ENCODE data around the gene ALG1L2.
"Not testable (repeated sequence)": the region's sequence is repeated elsewhere in the genome, so short reads cannot be mapped to it uniquely, and the experiment has no call there.

ALG1L2 gene

GRCh38 chr3:130122891-130123775 is 41.5 kb downstream of the ALG1L2 start:
- DNase-seq (ENCODE audit: low spot score); FAIRE-seq: not testable (repeated sequence)

DNA sequence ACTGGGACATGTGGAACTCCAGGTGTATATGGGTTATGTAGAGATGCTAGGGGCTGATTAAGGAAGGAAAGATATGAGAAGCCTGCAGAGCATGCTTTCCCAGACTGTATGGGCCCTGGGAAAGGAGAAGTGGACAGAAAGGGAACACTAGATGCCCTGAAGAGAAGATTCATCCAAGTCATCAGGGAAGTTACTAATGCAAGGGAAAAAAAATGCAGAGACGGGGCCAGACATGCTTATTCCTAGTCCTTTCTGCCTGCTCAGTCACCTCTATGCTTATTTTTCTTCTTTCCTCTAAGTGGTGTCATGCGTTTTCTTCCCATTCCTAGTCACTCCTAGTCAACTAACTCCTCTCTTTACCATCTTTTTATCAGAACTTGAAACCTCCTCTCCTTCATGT is 43.8 kb downstream of the ALG1L2 start:
- FAIRE-seq; DNase-seq (ENCODE audit: low spot score): not testable (repeated sequence)

- not testable (repeated sequence) for DNase-seq (ENCODE audit: low spot score); FAIRE-seq
These were observed 54.7 kb downstream of the ALG1L2 start for GRCh38 chr3:130136337-130136736.

GRCh38 chr3:130137685-130138084 is 56.1 kb downstream of the ALG1L2 start:
- FAIRE-seq; DNase-seq (ENCODE audit: low spot score): not testable (repeated sequence)

DNA sequence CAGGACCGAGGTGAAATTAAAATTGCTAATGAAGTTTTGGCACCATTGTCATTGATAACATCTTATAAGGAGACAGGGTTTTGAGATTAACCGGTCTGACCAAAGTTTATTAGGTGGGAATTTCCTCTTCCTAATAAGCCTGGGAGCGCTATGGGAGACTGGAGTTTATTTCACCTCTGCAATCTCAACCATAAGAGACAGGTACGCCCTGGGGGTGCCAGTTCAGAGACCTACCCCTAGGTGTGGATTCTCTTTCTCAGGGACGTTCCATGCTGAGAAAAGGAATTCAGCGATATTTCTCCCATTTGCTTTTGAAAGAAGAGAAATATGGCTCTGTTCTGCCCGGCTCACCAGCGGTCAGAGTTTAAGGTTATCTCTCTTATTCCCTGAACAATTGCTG is 57.4 kb downstream of the ALG1L2 start:
- not testable (repeated sequence) for FAIRE-seq

DNA sequence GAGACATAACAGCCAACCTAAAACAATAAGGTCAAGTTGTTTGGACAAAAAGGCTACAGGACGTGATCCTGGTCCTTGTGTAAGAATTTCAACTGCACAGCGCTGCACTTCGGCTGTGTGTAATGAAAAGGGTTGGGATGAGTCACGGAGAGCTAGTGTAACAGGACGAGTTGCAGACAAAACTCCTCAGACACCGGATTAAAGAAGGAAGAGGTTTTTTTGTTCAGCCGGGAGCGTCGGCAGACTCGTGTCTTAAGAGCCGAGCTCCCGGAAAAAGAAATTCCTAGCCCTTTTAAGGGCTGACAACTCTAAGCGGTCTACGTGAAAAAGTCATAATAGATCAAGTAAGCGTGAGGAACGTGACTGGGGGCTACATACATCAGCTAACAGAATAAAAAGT is 59.1 kb downstream of the ALG1L2 start:
- not testable (repeated sequence) for FAIRE-seq; DNase-seq (ENCODE audit: low spot score)

More for the DNA sequence above, 57.4 kb downstream of the ALG1L2 start:
- DNase-seq (ENCODE audit: low spot score): not testable (repeated sequence)

- not testable (repeated sequence) for DNase-seq (ENCODE audit: low spot score); FAIRE-seq
These were observed 62.2 kb downstream of the ALG1L2 start for GRCh38 chr3:130143648-130144327.

- DNase-seq (ENCODE audit: low spot score); FAIRE-seq: not testable (repeated sequence)
These were observed 62.7 kb downstream of the ALG1L2 start for GRCh38 chr3:130144328-130144650.

DNA sequence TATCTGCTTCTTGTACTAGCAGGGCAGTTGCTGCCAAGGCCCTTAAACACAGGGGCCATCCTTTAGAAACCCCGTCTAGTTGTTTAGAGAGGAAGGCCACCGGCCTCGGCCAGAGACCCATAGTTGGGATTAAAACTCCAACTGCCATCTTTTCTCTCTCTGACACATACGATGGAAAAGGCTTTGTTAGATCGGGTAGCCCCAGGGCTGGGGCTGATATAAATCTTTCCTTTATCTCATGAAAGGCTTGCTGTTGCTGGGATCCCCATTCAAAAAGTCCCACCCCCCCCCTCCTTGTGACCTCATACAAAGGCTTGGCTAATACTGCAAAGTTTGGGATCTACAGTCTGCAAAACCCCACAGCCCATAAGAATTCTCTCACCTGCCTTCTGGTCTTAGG is 63.8 kb downstream of the ALG1L2 start:
- not testable (repeated sequence) for FAIRE-seq; DNase-seq (ENCODE audit: low spot score)

- not testable (repeated sequence) for DNase-seq (ENCODE audit: low spot score); FAIRE-seq
These were observed 64.8 kb downstream of the ALG1L2 start for GRCh38 chr3:130146465-130146864.

Data from urothelium cell line (cell line).